ENCODE results near the gene NCKAP5.

Gene NCKAP5

GRCh38 chr2:132701810-132702209 is 866.5 kb downstream of the NCKAP5 start:
- TF ChIP-seq SIN3A (IDR thresholded peaks at IDR 0.05; ENCODE audit: borderline replicate concordance, insufficient read depth, low read length) = no peak
- TF ChIP-seq, protein P1, sequence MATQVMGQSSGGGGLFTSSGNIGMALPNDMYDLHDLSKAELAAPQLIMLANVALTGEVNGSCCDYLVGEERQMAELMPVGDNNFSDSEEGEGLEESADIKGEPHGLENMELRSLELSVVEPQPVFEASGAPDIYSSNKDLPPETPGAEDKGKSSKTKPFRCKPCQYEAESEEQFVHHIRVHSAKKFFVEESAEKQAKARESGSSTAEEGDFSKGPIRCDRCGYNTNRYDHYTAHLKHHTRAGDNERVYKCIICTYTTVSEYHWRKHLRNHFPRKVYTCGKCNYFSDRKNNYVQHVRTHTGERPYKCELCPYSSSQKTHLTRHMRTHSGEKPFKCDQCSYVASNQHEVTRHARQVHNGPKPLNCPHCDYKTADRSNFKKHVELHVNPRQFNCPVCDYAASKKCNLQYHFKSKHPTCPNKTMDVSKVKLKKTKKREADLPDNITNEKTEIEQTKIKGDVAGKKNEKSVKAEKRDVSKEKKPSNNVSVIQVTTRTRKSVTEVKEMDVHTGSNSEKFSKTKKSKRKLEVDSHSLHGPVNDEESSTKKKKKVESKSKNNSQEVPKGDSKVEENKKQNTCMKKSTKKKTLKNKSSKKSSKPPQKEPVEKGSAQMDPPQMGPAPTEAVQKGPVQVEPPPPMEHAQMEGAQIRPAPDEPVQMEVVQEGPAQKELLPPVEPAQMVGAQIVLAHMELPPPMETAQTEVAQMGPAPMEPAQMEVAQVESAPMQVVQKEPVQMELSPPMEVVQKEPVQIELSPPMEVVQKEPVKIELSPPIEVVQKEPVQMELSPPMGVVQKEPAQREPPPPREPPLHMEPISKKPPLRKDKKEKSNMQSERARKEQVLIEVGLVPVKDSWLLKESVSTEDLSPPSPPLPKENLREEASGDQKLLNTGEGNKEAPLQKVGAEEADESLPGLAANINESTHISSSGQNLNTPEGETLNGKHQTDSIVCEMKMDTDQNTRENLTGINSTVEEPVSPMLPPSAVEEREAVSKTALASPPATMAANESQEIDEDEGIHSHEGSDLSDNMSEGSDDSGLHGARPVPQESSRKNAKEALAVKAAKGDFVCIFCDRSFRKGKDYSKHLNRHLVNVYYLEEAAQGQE (IDR thresholded peaks at IDR 0.05; ENCODE audit: insufficient read depth in 1 of 2, low read depth in 2 of 2, low read length in 2 of 2) = no peak
- no peak for TF ChIP-seq FOXP2 (optimal IDR thresholded peaks at IDR 0.05; ENCODE audit: borderline replicate concordance, extremely low read depth, extremely low read length, insufficient read depth)
- TF ChIP-seq POLR2AphosphoS5 (IDR thresholded peaks at IDR 0.05; ENCODE audit: low read depth, low read length) = no peak
- no peak for TF ChIP-seq TAF1 (IDR thresholded peaks at IDR 0.05; ENCODE audit: borderline replicate concordance, insufficient read depth, low read length)

DNA sequence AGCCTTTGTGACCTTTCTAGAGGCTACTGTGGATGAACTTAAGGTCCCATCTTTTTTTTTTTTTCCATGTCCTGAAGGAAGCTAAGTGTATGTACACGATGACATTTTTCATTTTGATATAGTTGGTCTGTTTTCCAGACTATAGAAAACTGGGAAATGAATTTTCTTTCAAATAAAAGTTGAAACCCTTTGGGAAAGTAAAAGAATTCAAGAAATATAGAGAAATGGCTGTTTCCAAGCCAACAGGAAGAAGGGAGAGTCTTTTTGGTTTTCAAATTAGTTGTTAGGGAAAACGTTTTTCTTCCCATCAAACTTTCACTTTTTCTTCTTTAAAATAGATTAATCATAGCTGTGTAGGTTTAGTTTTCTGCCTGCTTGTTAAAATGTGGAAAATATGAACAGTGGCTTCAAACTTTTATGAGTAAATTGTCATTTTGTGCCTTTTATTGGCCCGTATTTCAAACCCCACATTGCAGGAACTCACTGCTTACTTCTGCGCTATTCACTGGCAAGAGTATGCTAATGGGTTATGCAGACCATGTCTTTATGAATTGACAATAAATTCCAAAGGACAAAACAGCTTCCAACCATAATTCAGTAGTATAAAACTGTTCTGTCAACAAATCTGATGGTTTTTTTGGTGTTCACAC is 870.6 kb downstream of the NCKAP5 start:
- TF ChIP-seq FOXP2 (optimal IDR thresholded peaks at IDR 0.05; ENCODE audit: borderline replicate concordance, extremely low read depth, extremely low read length, insufficient read depth) = no peak
- TF ChIP-seq, protein P1 (IDR thresholded peaks at IDR 0.05; ENCODE audit: insufficient read depth in 1 of 2, low read depth in 2 of 2, low read length in 2 of 2) = no peak
- TF ChIP-seq TAF1 (IDR thresholded peaks at IDR 0.05; ENCODE audit: borderline replicate concordance, insufficient read depth, low read length) = no peak
- no peak for TF ChIP-seq SIN3A (IDR thresholded peaks at IDR 0.05; ENCODE audit: borderline replicate concordance, insufficient read depth, low read length)
- no peak for TF ChIP-seq POLR2AphosphoS5 (IDR thresholded peaks at IDR 0.05; ENCODE audit: low read depth, low read length)

DNA sequence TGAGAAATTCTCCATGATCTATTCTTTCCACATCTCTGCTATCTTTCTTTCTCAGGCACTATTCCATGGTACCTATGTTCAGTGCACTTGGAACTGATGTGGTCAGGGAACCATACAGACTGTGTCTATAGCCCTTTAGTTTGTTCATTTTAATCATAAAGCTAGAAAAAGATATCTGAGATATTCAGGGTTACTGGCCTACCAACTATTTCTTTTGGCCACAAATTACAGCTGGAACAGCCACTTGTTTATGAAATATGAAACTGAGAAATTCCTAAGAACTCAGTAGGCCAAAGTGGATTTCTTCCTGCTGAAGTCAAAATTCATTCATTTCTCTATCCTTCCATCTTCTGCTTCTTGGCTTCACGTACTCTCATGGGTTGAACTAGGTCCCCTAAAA is 875.4 kb downstream of the NCKAP5 start:
- TF ChIP-seq FOXP2 (optimal IDR thresholded peaks at IDR 0.05; ENCODE audit: borderline replicate concordance, extremely low read depth, extremely low read length, insufficient read depth) = no peak
- no peak for TF ChIP-seq TAF1 (IDR thresholded peaks at IDR 0.05; ENCODE audit: borderline replicate concordance, insufficient read depth, low read length)
- no peak for TF ChIP-seq SIN3A (IDR thresholded peaks at IDR 0.05; ENCODE audit: borderline replicate concordance, insufficient read depth, low read length)

GRCh38 chr2:132691556-132691955 is 876.7 kb downstream of the NCKAP5 start:
- TF ChIP-seq, protein P1 (IDR thresholded peaks at IDR 0.05; ENCODE audit: insufficient read depth in 1 of 2, low read depth in 2 of 2, low read length in 2 of 2) = no peak
- TF ChIP-seq POLR2AphosphoS5 (IDR thresholded peaks at IDR 0.05; ENCODE audit: low read depth, low read length) (no peak), TAF1 (IDR thresholded peaks at IDR 0.05; ENCODE audit: borderline replicate concordance, insufficient read depth, low read length) (no peak), SIN3A (IDR thresholded peaks at IDR 0.05; ENCODE audit: borderline replicate concordance, insufficient read depth, low read length) (no peak), FOXP2 (optimal IDR thresholded peaks at IDR 0.05; ENCODE audit: borderline replicate concordance, extremely low read depth, extremely low read length, insufficient read depth) (no peak)

GRCh38 chr2:132690664-132691303 is 877.5 kb downstream of the NCKAP5 start:
- TF ChIP-seq FOXP2 (optimal IDR thresholded peaks at IDR 0.05; ENCODE audit: borderline replicate concordance, extremely low read depth, extremely low read length, insufficient read depth) = no peak
- no peak for TF ChIP-seq SIN3A (IDR thresholded peaks at IDR 0.05; ENCODE audit: borderline replicate concordance, insufficient read depth, low read length)
- TF ChIP-seq, protein P1 (IDR thresholded peaks at IDR 0.05; ENCODE audit: insufficient read depth in 1 of 2, low read depth in 2 of 2, low read length in 2 of 2) = no peak
- no peak for TF ChIP-seq POLR2AphosphoS5 (IDR thresholded peaks at IDR 0.05; ENCODE audit: low read depth, low read length)
- TF ChIP-seq TAF1 (IDR thresholded peaks at IDR 0.05; ENCODE audit: borderline replicate concordance, insufficient read depth, low read length) = no peak

All from PFSK-1 (cell line).